ENCODE results near the gene MAB21L4.

MAB21L4 gene

DNA sequence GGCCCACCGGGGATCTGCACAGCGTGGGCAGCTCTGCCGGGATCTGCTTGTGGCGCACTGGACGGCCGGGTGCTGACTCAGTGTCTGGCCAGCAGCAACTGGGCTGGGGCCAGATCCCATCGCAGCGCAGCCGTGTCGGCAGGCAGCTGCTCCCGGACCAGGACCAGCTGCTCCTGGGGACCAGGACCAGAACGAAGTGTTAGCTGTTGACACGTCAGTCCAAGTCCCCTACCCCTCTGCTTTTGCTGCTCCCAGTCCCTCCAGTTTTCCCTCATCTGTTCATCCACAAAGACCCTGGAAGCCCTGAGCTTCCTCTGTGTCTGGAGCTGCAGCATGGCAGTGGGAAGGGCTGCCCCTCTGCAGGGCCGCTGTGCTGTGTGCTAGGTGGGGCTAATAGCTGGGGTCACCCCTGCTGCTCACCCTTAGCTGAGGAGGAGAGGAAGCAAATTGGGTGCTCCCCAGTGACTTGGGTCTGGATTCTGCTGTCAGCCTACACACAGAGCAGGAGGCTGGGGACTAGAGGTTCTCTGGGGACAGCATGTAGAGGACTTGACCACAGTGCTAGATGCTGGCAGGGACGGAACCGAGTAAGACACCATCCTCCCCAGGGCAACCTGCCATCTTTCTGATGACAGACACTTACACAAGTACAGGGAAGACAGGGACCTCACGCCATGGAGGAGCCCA lies 59.0 kb downstream of the MAB21L4 start:
- TF ChIP-seq CTCF (IDR thresholded peaks at IDR 0.05; ENCODE audit: low read depth, low read length), result no peak
- H3K4me3 ChIP-seq (ENCODE audit: low read depth, low read length), result no peak overlapping the region

Data from WI38 (cell line).